Measurements from ENCODE around the gene CALM3. TPM values are rescaled to one million over a fixed set of nuclear protein-coding genes. Genes with fewer than 3 reads are reported as not detected.

The CALM3 gene
- total and polyA plus RNA-seq, 2 donors (not counting 3 experiments of a cell fraction or from before 2014, with no cell fraction given), result 305 to 425 TPM

GRCh38 chr19:46620267-46620666, 19.1 kb downstream of the CALM3 start:
- peaks cover 5% of the 10 kb centered on the region for H3K4me1 ChIP-seq (ENCODE audit: control insufficient read depth, extremely low read depth, insufficient read depth, low read length)
- no peak overlapping the region for H3K4me2 ChIP-seq (ENCODE audit: insufficient read depth, low read length)
- dilution Hi-C loops (cut with MboI; ENCODE audit: extremely low pct_ligation_motif_present, low sequenced_read_pairs), result no loop called here
- BruUV-seq (replicated peaks), result no TSS peak
- FAIRE-seq (no peak), DNase-seq (ENCODE audit: low read depth, low spot score) (no peak)
- ChIA-PET CTCF (interaction anchor here (1.0 to 13.9 kb wide), 2 partner anchors 44 to 107 kb away, joined by 3 to 422 read pairs; partner anchors contain the start of gene DACT3), POLR2A (no interaction called here)
- no peaks in the 10 kb centered on the region for H3K9me3 ChIP-seq (replicated peaks; ENCODE audit: control insufficient read depth, insufficient read depth, low read length)
- H3K27ac ChIP-seq (ENCODE audit: insufficient read depth, low read depth, low read length), result no peak overlapping the region
- TF ChIP-seq POLR2A (IDR thresholded peaks at IDR 0.05; ENCODE audit: low read depth, low read length) (no peak), GATA2 (IDR thresholded peaks at IDR 0.05; ENCODE audit: insufficient read depth, insufficient read length, low read depth, low read length) (no peak), JUN (IDR thresholded peaks at IDR 0.05; ENCODE audit: borderline replicate concordance, insufficient read depth, insufficient read length, low read depth) (no peak), POLR2AphosphoS5 (IDR thresholded peaks at IDR 0.05; ENCODE audit: insufficient read depth, low read depth, low read length) (no peak), MYC (IDR thresholded peaks at IDR 0.05; ENCODE audit: low read depth, low read length) (no peak), FOS (IDR thresholded peaks at IDR 0.05; ENCODE audit: borderline replicate concordance, insufficient read depth, low read length) (no peak), EZH2 (IDR thresholded peaks at IDR 0.05; ENCODE audit: borderline replicate concordance, low read depth, low read length, severe bottlenecking) (no peak)
- TF ChIP-seq, protein P1, sequence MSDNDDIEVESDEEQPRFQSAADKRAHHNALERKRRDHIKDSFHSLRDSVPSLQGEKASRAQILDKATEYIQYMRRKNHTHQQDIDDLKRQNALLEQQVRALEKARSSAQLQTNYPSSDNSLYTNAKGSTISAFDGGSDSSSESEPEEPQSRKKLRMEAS (IDR thresholded peaks at IDR 0.05; ENCODE audit: insufficient read depth, insufficient read length), result no peak
- TF ChIP-seq, protein P2, sequence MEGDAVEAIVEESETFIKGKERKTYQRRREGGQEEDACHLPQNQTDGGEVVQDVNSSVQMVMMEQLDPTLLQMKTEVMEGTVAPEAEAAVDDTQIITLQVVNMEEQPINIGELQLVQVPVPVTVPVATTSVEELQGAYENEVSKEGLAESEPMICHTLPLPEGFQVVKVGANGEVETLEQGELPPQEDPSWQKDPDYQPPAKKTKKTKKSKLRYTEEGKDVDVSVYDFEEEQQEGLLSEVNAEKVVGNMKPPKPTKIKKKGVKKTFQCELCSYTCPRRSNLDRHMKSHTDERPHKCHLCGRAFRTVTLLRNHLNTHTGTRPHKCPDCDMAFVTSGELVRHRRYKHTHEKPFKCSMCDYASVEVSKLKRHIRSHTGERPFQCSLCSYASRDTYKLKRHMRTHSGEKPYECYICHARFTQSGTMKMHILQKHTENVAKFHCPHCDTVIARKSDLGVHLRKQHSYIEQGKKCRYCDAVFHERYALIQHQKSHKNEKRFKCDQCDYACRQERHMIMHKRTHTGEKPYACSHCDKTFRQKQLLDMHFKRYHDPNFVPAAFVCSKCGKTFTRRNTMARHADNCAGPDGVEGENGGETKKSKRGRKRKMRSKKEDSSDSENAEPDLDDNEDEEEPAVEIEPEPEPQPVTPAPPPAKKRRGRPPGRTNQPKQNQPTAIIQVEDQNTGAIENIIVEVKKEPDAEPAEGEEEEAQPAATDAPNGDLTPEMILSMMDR (IDR thresholded peaks at IDR 0.05; ENCODE audit: extremely low read depth in 1 of 2, insufficient read depth in 1 of 2, low read depth in 1 of 2, low read length in 2 of 2), result no peak
- H2AFZ ChIP-seq (ENCODE audit: low read depth, low read length), result no peak overlapping the region
- no peaks in the 10 kb centered on the region for H3K36me3 ChIP-seq (ENCODE audit: control insufficient read depth in 2 of 2, extremely low read depth in 1 of 2, insufficient read depth in 2 of 2, low read length in 2 of 2)
- intact Hi-C loops (cut with micrococcal nuclease), result no loop called here
- no peak overlapping the region for H3K4me3 ChIP-seq (replicated peaks in 1 of 3; ENCODE audit: insufficient read depth in 1 of 3, low read depth in 1 of 3, low read length in 3 of 3)
- H4K20me1 ChIP-seq (replicated peaks; ENCODE audit: control insufficient read depth, extremely low read depth, insufficient read depth, low read length), result no peaks in the 10 kb centered on the region
- H3K27me3 ChIP-seq (ENCODE audit: control insufficient read depth in 2 of 2, insufficient read depth in 2 of 2, low read length in 2 of 2), result no peaks in the 10 kb centered on the region
- no peaks in the 10 kb centered on the region for H3K79me2 ChIP-seq (ENCODE audit: control insufficient read depth, insufficient read depth, low read length)
- H3K9me1 ChIP-seq (replicated peaks; ENCODE audit: control insufficient read depth, extremely low read depth, insufficient read depth, low read length), result no peaks in the 10 kb centered on the region
- no peak overlapping the region for H3K9ac ChIP-seq (replicated peaks; ENCODE audit: extremely low read depth, insufficient read depth, low read length)
